Thymus (tissue), 11 donors: ENCODE results near the gene FAM89B. TPM values are rescaled to one million over a fixed set of nuclear protein-coding genes. Genes with fewer than 3 reads are reported as not detected.

Source experiments
- DNase-seq, 9 donors: peaks; one replicate each; pipeline ENCODE4 v3.0.0-alpha.2; 2013; ENCODE audit warnings: low spot score in 9 of 9, low read depth in 6 of 9, missing footprints in 1 of 9
- H3K27ac ChIP-seq, 2 donors: one replicate each; pipeline ENCODE4 v1.5.1; 2013; ENCODE audit warnings: control low read depth in 1 of 2, low read depth in 1 of 2, low read length in 1 of 2, mild to moderate bottlenecking in 1 of 2, moderate library complexity in 1 of 2
- H3K27me3 ChIP-seq, 2 donors: one replicate each; pipeline ENCODE4 v1.5.1; 2013; ENCODE audit warnings: low read length in 1 of 2; ENCODE audit not compliant: control insufficient read depth in 2 of 2, insufficient read depth in 1 of 2
- H3K36me3 ChIP-seq, 2 donors: one replicate each; pipeline ENCODE4 v1.5.1; 2013; ENCODE audit warnings: low read length in 1 of 2, mild to moderate bottlenecking in 1 of 2, moderate library complexity in 1 of 2; ENCODE audit not compliant: control insufficient read depth in 2 of 2, insufficient read depth in 2 of 2
- H3K4me1 ChIP-seq, 2 donors: one replicate each; pipeline ENCODE4 v1.5.1; 2013; ENCODE audit warnings: low read length in 2 of 2; ENCODE audit not compliant: control insufficient read depth in 2 of 2, insufficient read depth in 2 of 2
- H3K4me3 ChIP-seq, 2 donors: one replicate each; pipeline ENCODE4 v1.5.1; 2013; ENCODE audit warnings: low read length in 2 of 2, control low read depth in 1 of 2, mild to moderate bottlenecking in 1 of 2
- H3K9me3 ChIP-seq, 2 donors: one replicate each; pipeline ENCODE4 v1.5.1; 2013; ENCODE audit warnings: low read length in 1 of 2, mild to moderate bottlenecking in 1 of 2; ENCODE audit not compliant: control insufficient read depth in 2 of 2, insufficient read depth in 1 of 2
- WGBS: extraction: QIAGEN DNeasy Blood & Tissue Kit; methylation state at CpG from one replicate; pipeline ENCODE4 v1.1.7; 2013; 5-methylcytosine and 5-hydroxymethylcytosine counted together
- polyA plus RNA-seq: library from polyadenylated mRNA; stranded (reverse); fragments of 200-250 nt; gene quantifications from one replicate; pipeline ENCODE4 v1.2.3, GENCODE V29; 2013
- total RNA-seq: library from RNA; stranded (reverse); fragments of 120-200 nt; gene quantifications from one replicate; pipeline ENCODE4 v1.2.4, GENCODE V29; 2013
- donor health status: healthy.

FAM89B gene
- total and polyA plus RNA-seq, 2 donors = 47.2 to 62.2 TPM

DNA sequence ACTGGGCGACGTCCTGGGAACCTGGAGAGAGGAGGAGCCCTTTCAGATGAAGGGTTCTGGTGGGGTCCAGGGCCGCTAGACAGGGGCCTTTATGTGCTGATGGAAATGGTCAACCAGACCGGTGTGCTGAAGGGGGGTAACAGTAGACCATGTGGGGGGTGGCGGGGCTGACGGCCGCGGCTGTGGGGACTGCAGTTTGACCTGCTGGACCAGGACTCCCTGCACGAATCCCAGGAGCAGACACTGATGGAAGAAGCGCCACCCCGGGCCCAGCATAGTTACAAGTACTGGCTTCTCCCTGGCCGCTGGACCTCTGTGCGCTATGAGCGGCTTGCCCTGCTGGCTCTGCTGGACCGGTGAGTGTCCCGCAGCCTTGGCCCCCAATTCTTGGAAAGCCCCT is 49.7 kb downstream of the FAM89B start:
- peaks cover 2 to 3% of the 10 kb centered on the region in 2 donors for H3K4me1 ChIP-seq
- no peak overlapping the region for H3K27ac ChIP-seq
- H3K4me3 ChIP-seq = no peak overlapping the region
- WGBS = 97% methylated on average over 16 of the region's 16 CpGs
- no peak for DNase-seq
- H3K27me3 ChIP-seq = no peaks in the 10 kb centered on the region
- no peaks in the 10 kb centered on the region for H3K9me3 ChIP-seq
- peaks cover 98% of the 10 kb centered on the region in 2 donors for H3K36me3 ChIP-seq

DNA sequence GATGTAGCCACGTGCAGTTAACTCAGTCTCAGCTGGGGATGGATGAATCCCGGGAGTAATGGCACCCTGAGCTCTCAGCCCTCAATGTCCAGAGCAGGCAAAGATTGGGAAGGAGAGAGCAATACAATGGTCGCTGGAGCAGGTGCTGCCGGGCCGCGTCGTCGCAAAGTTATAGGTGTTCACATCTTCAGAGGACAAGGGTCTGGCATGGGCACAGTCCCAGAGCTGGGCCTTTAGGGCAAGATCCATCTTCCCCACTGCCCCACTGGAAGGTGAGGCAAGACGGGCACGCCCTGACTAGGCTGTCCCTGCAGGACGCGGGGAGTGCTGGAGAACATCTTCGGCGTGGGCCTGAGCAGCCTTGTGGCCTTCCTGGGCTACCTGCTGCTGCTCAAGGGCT is 50.8 kb downstream of the FAM89B start:
- H3K27me3 ChIP-seq = no peaks in the 10 kb centered on the region

More for the DNA sequence above, 50.8 kb downstream of the FAM89B start:
- H3K27ac ChIP-seq = no peak overlapping the region
- H3K4me3 ChIP-seq = no peak overlapping the region
- 94% methylated on average over 14 of the region's 14 CpGs for WGBS
- no peak for DNase-seq
- no peaks in the 10 kb centered on the region for H3K9me3 ChIP-seq
- H3K4me1 ChIP-seq = no peaks in the 10 kb centered on the region
- H3K36me3 ChIP-seq = peaks cover 98% of the 10 kb centered on the region in 2 donors

Other genes starting within 250 kb of the FAM89B start
- 29.7 TPM for gene DPF2, start 238.7 kb upstream of the FAM89B start, total RNA-seq
- 30.8 TPM for gene DPF2, start 238.7 kb upstream of the FAM89B start, polyA plus RNA-seq
- 1.0 TPM for gene TIGD3, start 217.8 kb upstream of the FAM89B start, total RNA-seq
- 1.9 TPM for gene TIGD3, start 217.8 kb upstream of the FAM89B start, polyA plus RNA-seq
- 8.1 TPM for gene SLC25A45, start 189.9 kb upstream of the FAM89B start, total RNA-seq
- gene SLC25A45, start 189.9 kb upstream of the FAM89B start, polyA plus RNA-seq = 35.3 TPM
- gene FRMD8, start 185.9 kb upstream of the FAM89B start, total RNA-seq = 15.2 TPM
- 21.4 TPM for gene FRMD8, start 185.9 kb upstream of the FAM89B start, polyA plus RNA-seq
- gene NEAT1, start 149.7 kb upstream of the FAM89B start, total RNA-seq = 9.2 TPM
- gene NEAT1, start 149.7 kb upstream of the FAM89B start, polyA plus RNA-seq = 3,325 TPM
- 3,158 TPM for gene MALAT1, start 73.5 kb upstream of the FAM89B start, total RNA-seq
- gene MALAT1, start 73.5 kb upstream of the FAM89B start, polyA plus RNA-seq = 682 TPM
- 41.0 TPM for gene SCYL1, start 47.5 kb upstream of the FAM89B start, total RNA-seq
- gene SCYL1, start 47.5 kb upstream of the FAM89B start, polyA plus RNA-seq = 68.1 TPM
- 13.3 TPM for gene LTBP3, start 14.2 kb upstream of the FAM89B start, total RNA-seq
- gene LTBP3, start 14.2 kb upstream of the FAM89B start, polyA plus RNA-seq = 64.6 TPM
- 40.7 TPM for gene ZNRD2, start 2.1 kb upstream of the FAM89B start, total RNA-seq
- gene ZNRD2, start 2.1 kb upstream of the FAM89B start, polyA plus RNA-seq = 38.0 TPM
- gene EHBP1L1, start 3.5 kb downstream of the FAM89B start, total RNA-seq = 19.9 TPM
- 66.5 TPM for gene EHBP1L1, start 3.5 kb downstream of the FAM89B start, polyA plus RNA-seq
- gene KCNK7, start 23.3 kb downstream of the FAM89B start, total RNA-seq = 0.66 TPM
- gene KCNK7, start 23.3 kb downstream of the FAM89B start, polyA plus RNA-seq = 3.8 TPM
- 21.9 TPM for gene MAP3K11, start 41.7 kb downstream of the FAM89B start, total RNA-seq
- gene MAP3K11, start 41.7 kb downstream of the FAM89B start, polyA plus RNA-seq = 61.0 TPM
- 7.4 TPM for gene PCNX3, start 43.2 kb downstream of the FAM89B start, total RNA-seq
- 23.4 TPM for gene PCNX3, start 43.2 kb downstream of the FAM89B start, polyA plus RNA-seq
- gene SIPA1, start 65.6 kb downstream of the FAM89B start, total RNA-seq = 51.9 TPM
- 153 TPM for gene SIPA1, start 65.6 kb downstream of the FAM89B start, polyA plus RNA-seq
- 17.1 TPM for gene RELA, start 90.4 kb downstream of the FAM89B start, total RNA-seq
- 41.9 TPM for gene RELA, start 90.4 kb downstream of the FAM89B start, polyA plus RNA-seq
- gene KAT5, start 139.7 kb downstream of the FAM89B start, total RNA-seq = 53.5 TPM
- 104 TPM for gene KAT5, start 139.7 kb downstream of the FAM89B start, polyA plus RNA-seq
- 85.9 TPM for gene RNASEH2C, start 148.3 kb downstream of the FAM89B start, total RNA-seq
- gene RNASEH2C, start 148.3 kb downstream of the FAM89B start, polyA plus RNA-seq = 49.4 TPM
- gene AP5B1, start 208.4 kb downstream of the FAM89B start, total RNA-seq = 5.3 TPM
- 7.6 TPM for gene AP5B1, start 208.4 kb downstream of the FAM89B start, polyA plus RNA-seq
- gene OVOL1, start 214.5 kb downstream of the FAM89B start, total RNA-seq = 0.47 TPM
- 1.3 TPM for gene OVOL1, start 214.5 kb downstream of the FAM89B start, polyA plus RNA-seq